HepG2 (cell line): ENCODE data around the gene CHD9NB. TPM values are rescaled to one million over a fixed set of nuclear protein-coding genes. Genes with fewer than 3 reads are reported as not detected.
A peak's percentile ranks its signal among the peaks of the same experiment; 100 is the strongest.

Experiments used
- ATF4 ChIP-seq, 2 experiments: fragments of 450-650 bp in 1 of 2; sonication (generic) in 1 of 2; formaldehyde crosslinking; IDR thresholded peaks; 2 replicates each; pipeline versions ENCODE4 v1.5.0 to v1.8.0; 2020 to 2022; ENCODE audit warnings: mild to moderate bottlenecking in 1 of 2, missing genetic modification reagents in 1 of 2
- ATM ChIP-seq: fragments of 450-650 bp; IDR thresholded peaks from 2 replicates; pipeline ENCODE4 v1.7.1; 2017; ENCODE audit warnings: mild to moderate bottlenecking, borderline replicate concordance
- BORCS8-MEF2B ChIP-seq: sonication (generic); formaldehyde crosslinking; IDR thresholded peaks from 2 replicates; pipeline ENCODE4 v1.8.0; 2022; ENCODE audit warnings: mild to moderate bottlenecking, missing genetic modification reagents
- FOXA3 ChIP-seq: IDR thresholded peaks from 2 replicates; pipeline ENCODE4 v1.6.1; 2016; ENCODE audit warnings: missing genetic modification reagents, missing compliant biosample characterization
- FOXP1 ChIP-seq, 2 experiments: fragments of 450-650 bp in 1 of 2; IDR thresholded peaks; 2 replicates each; pipeline ENCODE4 v1.6.1; 2017 to 2018; ENCODE audit warnings: antibody characterized with exemption in 1 of 2
- GABPB1 ChIP-seq: IDR thresholded peaks from 2 replicates; pipeline ENCODE4 v1.6.1; 2016; ENCODE audit warnings: mild to moderate bottlenecking, missing genetic modification reagents, moderate library complexity, missing compliant biosample characterization
- LCORL ChIP-seq, 2 experiments: fragments of 450-650 bp in 1 of 2; sonication (generic) in 1 of 2; formaldehyde crosslinking in 1 of 2; IDR thresholded peaks; 2 replicates each; pipeline versions ENCODE4 v1.5.0 to v1.6.1; 2017 to 2020; ENCODE audit warnings: antibody characterized with exemption in 1 of 2, missing genetic modification reagents in 1 of 2
- MTA1 ChIP-seq: sonication (generic); formaldehyde crosslinking; IDR thresholded peaks from 2 replicates; pipeline ENCODE4 v1.4.0; 2020; ENCODE audit warnings: missing genetic modification reagents, mild to moderate bottlenecking, borderline replicate concordance
- MYPOP ChIP-seq: sonication (generic); formaldehyde crosslinking; IDR thresholded peaks from 2 replicates; pipeline ENCODE4 v1.8.1; 2023; ENCODE audit warnings: mild to moderate bottlenecking, moderate library complexity, missing genetic modification reagents
- NR2F2 ChIP-seq: IDR thresholded peaks from 2 replicates; pipeline ENCODE4 v1.6.1; 2012; ENCODE audit warnings: low read depth, inconsistent platforms, borderline replicate concordance
- PCBP2 ChIP-seq: fragments of 200-400 bp; formaldehyde crosslinking; optimal IDR thresholded peaks from 2 replicates; pipeline ENCODE3; 2018; ENCODE audit warnings: low read length, low read depth; ENCODE audit not compliant: poor library complexity, severe bottlenecking
- SOX13 ChIP-seq, 3 experiments: fragments of 450-650 bp in 1 of 3; sonication (generic) in 1 of 3; formaldehyde crosslinking in 1 of 3; IDR thresholded peaks in 2 of 3; conservative IDR thresholded peaks in 1 of 3; 2 replicates each; pipeline versions ENCODE4 v1.5.0 to v1.6.1; 2016 to 2020; ENCODE audit warnings: antibody characterized with exemption in 1 of 3, mild to moderate bottlenecking in 1 of 3, missing compliant biosample characterization in 1 of 3, missing genetic modification reagents in 1 of 3, moderate library complexity in 1 of 3
- SOX5 ChIP-seq: IDR thresholded peaks from 2 replicates; pipeline ENCODE4 v1.6.1; 2016; ENCODE audit warnings: borderline replicate concordance
- ZBTB2 ChIP-seq: sonication (generic); formaldehyde crosslinking; IDR thresholded peaks from 2 replicates; pipeline ENCODE4 v1.8.0; 2022; ENCODE audit warnings: low read depth, missing genetic modification reagents
- ZNF431 ChIP-seq: sonication (generic); formaldehyde crosslinking; IDR thresholded peaks from 2 replicates; pipeline ENCODE4 v1.9.0; 2022; ENCODE audit warnings: missing genetic modification reagents, low read depth, mild to moderate bottlenecking, borderline replicate concordance
- ZNF546 ChIP-seq: sonication (generic); formaldehyde crosslinking; conservative IDR thresholded peaks from 2 replicates; pipeline ENCODE4 v1.8.1; 2023; ENCODE audit warnings: mild to moderate bottlenecking, missing genetic modification reagents
- ZNF605 ChIP-seq: sonication (generic); formaldehyde crosslinking; IDR thresholded peaks from 2 replicates; pipeline ENCODE4 v1.8.0; 2022; ENCODE audit warnings: mild to moderate bottlenecking, missing genetic modification reagents
- ZNF687 ChIP-seq: sonication (generic); formaldehyde crosslinking; IDR thresholded peaks from 2 replicates; pipeline ENCODE4 v1.5.1; 2020; ENCODE audit warnings: mild to moderate bottlenecking, missing genetic modification reagents, moderate library complexity
- ZSCAN22 ChIP-seq: sonication (generic); formaldehyde crosslinking; IDR thresholded peaks from 2 replicates; pipeline ENCODE4 v1.4.0; 2020; ENCODE audit warnings: mild to moderate bottlenecking, missing genetic modification reagents
- polyA plus RNA-seq, 8 experiments: library from polyadenylated mRNA; depleted of rRNA in 3 of 8; stranded (reverse) in 7 of 8; unstranded in 1 of 8; fragments of >200 nt; fragmentation: Illumina TruSeq in 4 of 8; extraction: Trizol in 4 of 8; gene quantifications; 2 replicates each; pipeline versions ENCODE4 v1.2.1 to v1.2.3, GENCODE V29; 2011 to 2016; ENCODE audit warnings: low read depth in 4 of 8, missing spikeins in 1 of 8, mixed read lengths in 1 of 8; ENCODE audit not compliant: insufficient read depth in 1 of 8
- total RNA-seq, 5 experiments: library from RNA; depleted of rRNA; stranded (reverse); fragments of >200 nt; fragmentation: Illumina TruSeq; extraction: Trizol; gene quantifications; 2 replicates each; pipeline ENCODE4 v1.2.3, GENCODE V29; 2016; ENCODE audit warnings: low read depth in 1 of 5

The CHD9NB gene
- total and polyA plus RNA-seq, 2 of the 13 experiments (the other 11 are each of a cell fraction or from before 2014, with no cell fraction given), result 0.17 to 0.18 TPM

- TF ChIP-seq ZNF687 (peak; percentile 47), ZSCAN22 (no peak), PCBP2 (peak; percentile 63), ZNF605 (CRISPR knock-in tag) (peak; percentile 66; the same call in 1 of the 2 replicates), BORCS8-MEF2B (peak; percentile 77; the same call in 1 of the 2 replicates), ZNF431 (CRISPR knock-in tag) (no peak), LCORL (IDR thresholded peaks at IDR 0.05) (no peak; the same call in 1 of the 2 replicates), LCORL (CRISPR knock-in tag; IDR thresholded peaks at IDR 0.05) (0 out of 2 replicates have a peak, but pooled peaks have one; percentile 44), ZBTB2 (CRISPR knock-in tag) (no peak), SOX5 (peak; percentile 58; the same call in 1 of the 2 replicates), ZNF546 (CRISPR knock-in tag) (no peak), GABPB1 (CRISPR knock-in tag) (no peak), ATM (0 out of 2 replicates have a peak, but pooled peaks have one; percentile 54), MTA1 (CRISPR knock-in tag) (peak; percentile 48; the same call in 1 of the 2 replicates), ATF4 (CRISPR knock-in tag; IDR thresholded peaks at IDR 0.05) (peak; percentile 5 to 48; a peak in 1 of 4 replicates), SOX13 (IDR thresholded peaks at IDR 0.05) (0 out of 2 replicates have a peak, but pooled peaks have one; percentile 35), SOX13 (CRISPR knock-in tag; conservative IDR thresholded peaks at IDR 0.05 in 1 of 2, IDR thresholded peaks at IDR 0.05 in 1 of 2) (peak in 1 of 2 experiments; percentile 82; a peak in 2 of 4 replicates), FOXP1 (IDR thresholded peaks at IDR 0.05) (peak; percentile 11; the same call in 1 of the 2 replicates), FOXP1 (CRISPR knock-in tag; IDR thresholded peaks at IDR 0.05) (0 out of 2 replicates have a peak, but pooled peaks have one; percentile 13), MYPOP (CRISPR knock-in tag) (no peak), FOXA3 (CRISPR knock-in tag) (peak; percentile 28; the same call in 1 of the 2 replicates), NR2F2 (no peak)
Measured at GRCh38 chr16:53052519-53053501, at the start of gene CHD9NB (continued).
